Activated naive CD8-positive, alpha-beta T cell treated with anti-CD3 and anti-CD28 coated beads, Interleukin-2, amount 50 U/mL, for 24 hours (primary cell): ENCODE measurements around the gene CD274.

Experiments
- ATAC-seq: fragments of 150-1000 bp; cut with Tn5 transposase; one replicate; pipeline ENCODE4 v1.10.0; 2021
- DNase-seq: peaks from one replicate; pipeline ENCODE4 v3.0.0; 2021
- H3K27ac Mint-ChIP-seq: one replicate; pipeline ENCODE4 v1.8.0; 2021; ENCODE audit warnings: mild to moderate bottlenecking, mixed read lengths
- H3K27me3 Mint-ChIP-seq: one replicate; pipeline ENCODE4 v1.8.0; 2021; ENCODE audit warnings: mixed read lengths
- H3K36me3 Mint-ChIP-seq: one replicate; pipeline ENCODE4 v1.8.0; 2021; ENCODE audit warnings: low read depth, mixed read lengths
- H3K4me1 Mint-ChIP-seq: one replicate; pipeline ENCODE4 v1.8.0; 2021; ENCODE audit warnings: mixed read lengths
- H3K4me3 Mint-ChIP-seq: one replicate; pipeline ENCODE4 v1.8.0; 2021; ENCODE audit warnings: mild to moderate bottlenecking, moderate library complexity, mixed read lengths
- H3K9me3 Mint-ChIP-seq: one replicate; pipeline ENCODE4 v1.8.0; 2021; ENCODE audit warnings: mixed read lengths

CD274 gene

GRCh38 chr9:5450359-5451091 is at the start of gene CD274:
Gene CD274 (plus strand): TSS chr9:5450542. CDS start chr9:5456114, 5,572 bp downstream.
- DNase-seq (peak; percentile 91), ATAC-seq (peak; percentile 82)
- no peaks in the 10 kb centered on the region for H3K27me3 Mint-ChIP-seq
- H3K4me1 Mint-ChIP-seq: peaks cover 89% of the 10 kb centered on the region
- peak within 1 kb of the TSS; percentile 95 for H3K4me3 Mint-ChIP-seq
- H3K27ac Mint-ChIP-seq: peak within 1 kb of the TSS; percentile 92
- H3K36me3 Mint-ChIP-seq: peaks cover 15% of the 10 kb centered on the region
- H3K9me3 Mint-ChIP-seq: peaks cover 4% of the 10 kb centered on the region

GRCh38 chr9:5402217-5402616 is 48.1 kb upstream of the CD274 start:
- no peak for ATAC-seq
- H3K9me3 Mint-ChIP-seq: peaks cover 23% of the 10 kb centered on the region
- H3K27me3 Mint-ChIP-seq: no peaks in the 10 kb centered on the region
- no peak overlapping the region for H3K27ac Mint-ChIP-seq
- peaks cover 18% of the 10 kb centered on the region for H3K36me3 Mint-ChIP-seq
- peaks cover 28% of the 10 kb centered on the region for H3K4me1 Mint-ChIP-seq
- DNase-seq: no peak
- H3K4me3 Mint-ChIP-seq: no peak overlapping the region

DNA sequence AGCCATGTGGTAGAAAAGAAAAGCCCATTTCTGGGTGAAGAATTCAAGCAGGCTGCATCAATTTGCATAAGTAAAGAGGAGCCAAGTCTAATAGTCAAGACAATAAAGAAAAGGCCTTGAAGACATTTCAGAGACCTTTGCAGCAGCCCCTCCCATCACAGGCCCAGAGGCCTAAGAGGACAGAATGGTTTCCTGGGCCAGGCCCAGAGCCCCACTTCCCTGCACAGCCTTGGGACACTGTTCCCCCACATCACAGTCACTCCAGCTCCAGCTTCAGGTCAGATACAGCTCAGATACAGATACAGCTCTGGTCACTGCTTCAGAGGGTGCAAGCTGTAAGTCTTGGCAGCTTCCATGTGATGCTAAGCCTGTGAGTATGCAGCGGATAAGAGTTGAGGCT is 41.7 kb upstream of the CD274 start:
- Mint-ChIP-seq H3K4me3 (no peak overlapping the region), H3K27ac (no peak overlapping the region), H3K36me3 (peaks cover 52% of the 10 kb centered on the region), H3K27me3 (no peaks in the 10 kb centered on the region), H3K9me3 (peaks cover 36% of the 10 kb centered on the region), H3K4me1 (peaks cover 15% of the 10 kb centered on the region)
- DNase-seq (no peak), ATAC-seq (no peak)

GRCh38 chr9:5416953-5417352 is 33.4 kb upstream of the CD274 start:
- H3K36me3 Mint-ChIP-seq: peaks cover 41% of the 10 kb centered on the region

GRCh38 chr9:5418481-5418880 is 31.9 kb upstream of the CD274 start:
- DNase-seq (no peak), ATAC-seq (no peak)
- no peak overlapping the region for H3K27ac Mint-ChIP-seq
- peaks cover 10% of the 10 kb centered on the region for H3K9me3 Mint-ChIP-seq
- peaks cover 12% of the 10 kb centered on the region for H3K4me1 Mint-ChIP-seq
- no peak overlapping the region for H3K4me3 Mint-ChIP-seq
- H3K36me3 Mint-ChIP-seq: peaks cover 30% of the 10 kb centered on the region
- H3K27me3 Mint-ChIP-seq: no peaks in the 10 kb centered on the region

More at GRCh38 chr9:5416953-5417352, 33.4 kb upstream of the CD274 start:
- Mint-ChIP-seq H3K4me3 (no peak overlapping the region), H3K9me3 (peaks cover 15% of the 10 kb centered on the region), H3K27me3 (no peaks in the 10 kb centered on the region), H3K4me1 (peaks cover 12% of the 10 kb centered on the region), H3K27ac (no peak overlapping the region)
- no peak for ATAC-seq
- DNase-seq: no peak

DNA sequence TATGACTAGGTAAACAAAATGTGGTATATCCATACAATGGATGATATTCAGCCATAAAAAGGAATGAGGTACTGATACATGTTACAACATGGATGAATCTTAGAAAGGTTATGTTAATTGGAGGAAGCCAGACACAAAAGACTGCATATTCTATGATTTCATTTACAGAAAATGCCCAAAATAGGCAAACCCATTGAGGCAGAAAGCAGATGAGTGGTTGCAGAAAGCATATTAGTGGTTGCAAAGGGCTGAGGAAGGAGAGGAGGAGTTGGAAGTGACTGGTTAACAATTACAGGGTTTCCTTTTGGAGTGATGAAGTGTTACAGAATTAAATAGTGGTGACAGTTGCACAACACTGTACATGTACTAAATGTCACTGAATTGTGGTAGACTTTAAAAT is 30.4 kb upstream of the CD274 start:
- H3K4me3 Mint-ChIP-seq: no peak overlapping the region
- H3K27ac Mint-ChIP-seq: peak overlapping the region; percentile 26
- no peak for ATAC-seq
- no peak for DNase-seq
- no peaks in the 10 kb centered on the region for H3K27me3 Mint-ChIP-seq
- peaks cover 19% of the 10 kb centered on the region for H3K36me3 Mint-ChIP-seq
- peaks cover 12% of the 10 kb centered on the region for H3K4me1 Mint-ChIP-seq
- no peaks in the 10 kb centered on the region for H3K9me3 Mint-ChIP-seq

DNA sequence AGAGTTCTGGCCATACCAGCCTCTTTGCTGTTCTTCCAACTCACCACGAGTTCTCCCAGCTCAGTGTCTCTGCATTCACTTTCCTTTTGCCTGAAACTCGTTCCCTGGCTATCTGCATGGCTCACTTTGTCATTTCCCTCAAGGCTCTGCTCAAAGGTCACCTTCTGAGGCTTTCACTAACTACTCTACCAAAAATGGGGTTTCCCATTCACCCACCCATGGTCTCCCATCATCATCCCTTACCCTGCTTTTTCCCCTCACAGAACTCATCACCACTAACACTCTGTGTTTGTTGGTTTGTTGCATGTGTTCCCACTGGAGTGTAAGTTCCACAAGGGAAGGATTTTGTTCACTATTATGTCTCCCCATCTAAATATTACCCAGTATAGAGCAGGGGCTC is 29.2 kb upstream of the CD274 start:
- Mint-ChIP-seq H3K36me3 (peaks cover 18% of the 10 kb centered on the region), H3K27me3 (no peaks in the 10 kb centered on the region), H3K4me1 (peaks cover 12% of the 10 kb centered on the region), H3K4me3 (no peak overlapping the region), H3K9me3 (no peaks in the 10 kb centered on the region), H3K27ac (peak overlapping the region; percentile 18)
- DNase-seq (no peak), ATAC-seq (peak; percentile 65)

GRCh38 chr9:5422276-5422675 is 28.1 kb upstream of the CD274 start:
- Mint-ChIP-seq H3K27me3 (no peaks in the 10 kb centered on the region), H3K4me3 (no peak overlapping the region), H3K27ac (no peak overlapping the region), H3K36me3 (peaks cover 15% of the 10 kb centered on the region), H3K9me3 (no peaks in the 10 kb centered on the region), H3K4me1 (peaks cover 9% of the 10 kb centered on the region)
- ATAC-seq (no peak), DNase-seq (no peak)

- no peak for DNase-seq
- Mint-ChIP-seq H3K4me3 (no peak overlapping the region), H3K27ac (no peak overlapping the region), H3K4me1 (peaks cover 9% of the 10 kb centered on the region), H3K27me3 (no peaks in the 10 kb centered on the region), H3K36me3 (peaks cover 2% of the 10 kb centered on the region), H3K9me3 (no peaks in the 10 kb centered on the region)
- no peak for ATAC-seq
Observed at GRCh38 chr9:5425006-5425628, 25.2 kb upstream of the CD274 start.

DNA sequence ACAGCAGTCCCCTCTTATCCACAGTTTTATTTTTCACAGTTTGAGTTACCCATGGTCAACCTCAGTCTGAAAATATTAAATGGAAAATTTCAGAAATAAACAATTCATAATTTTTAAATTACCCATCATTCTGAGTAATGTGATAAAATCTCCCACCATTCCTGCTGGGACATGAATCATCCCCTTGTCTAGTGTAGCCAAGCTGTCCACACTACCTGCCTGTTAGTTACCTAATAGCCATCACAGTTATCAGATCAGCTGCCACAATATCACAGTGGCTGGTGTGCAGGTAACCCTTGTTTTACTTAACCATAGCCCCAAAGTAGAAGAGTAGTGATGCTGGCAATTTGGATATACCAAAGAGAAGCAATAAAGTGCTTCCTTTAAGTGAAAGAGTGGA is 23.3 kb upstream of the CD274 start:
- Mint-ChIP-seq H3K4me3 (no peak overlapping the region), H3K36me3 (peaks cover 5% of the 10 kb centered on the region), H3K27me3 (no peaks in the 10 kb centered on the region), H3K27ac (no peak overlapping the region), H3K9me3 (no peaks in the 10 kb centered on the region), H3K4me1 (no peaks in the 10 kb centered on the region)
- ATAC-seq: no peak
- DNase-seq: no peak

DNA sequence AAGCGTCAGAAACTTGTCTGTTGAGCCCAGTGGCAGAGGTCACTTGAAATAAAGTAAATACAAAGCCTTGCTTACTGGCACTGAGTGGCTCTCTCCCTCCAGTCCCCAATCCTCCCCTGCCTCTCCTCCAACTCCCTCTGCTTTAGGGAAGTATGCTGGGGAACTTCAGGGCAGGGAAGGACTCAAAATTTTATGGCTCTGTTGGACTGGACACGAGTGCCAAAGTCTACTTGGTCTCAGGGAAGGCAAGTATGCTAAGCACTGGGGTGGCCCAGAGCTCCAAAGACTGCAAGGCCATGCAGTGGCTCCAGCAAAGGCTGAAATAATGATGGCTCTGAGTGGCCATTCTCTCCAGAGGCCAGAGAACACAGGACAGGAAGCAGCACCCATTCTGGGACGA is 22.2 kb upstream of the CD274 start:
- ATAC-seq (no peak), DNase-seq (no peak)
- Mint-ChIP-seq H3K27me3 (no peaks in the 10 kb centered on the region), H3K9me3 (no peaks in the 10 kb centered on the region), H3K4me1 (no peaks in the 10 kb centered on the region), H3K4me3 (no peak overlapping the region), H3K36me3 (peaks cover 7% of the 10 kb centered on the region), H3K27ac (no peak overlapping the region)

DNA sequence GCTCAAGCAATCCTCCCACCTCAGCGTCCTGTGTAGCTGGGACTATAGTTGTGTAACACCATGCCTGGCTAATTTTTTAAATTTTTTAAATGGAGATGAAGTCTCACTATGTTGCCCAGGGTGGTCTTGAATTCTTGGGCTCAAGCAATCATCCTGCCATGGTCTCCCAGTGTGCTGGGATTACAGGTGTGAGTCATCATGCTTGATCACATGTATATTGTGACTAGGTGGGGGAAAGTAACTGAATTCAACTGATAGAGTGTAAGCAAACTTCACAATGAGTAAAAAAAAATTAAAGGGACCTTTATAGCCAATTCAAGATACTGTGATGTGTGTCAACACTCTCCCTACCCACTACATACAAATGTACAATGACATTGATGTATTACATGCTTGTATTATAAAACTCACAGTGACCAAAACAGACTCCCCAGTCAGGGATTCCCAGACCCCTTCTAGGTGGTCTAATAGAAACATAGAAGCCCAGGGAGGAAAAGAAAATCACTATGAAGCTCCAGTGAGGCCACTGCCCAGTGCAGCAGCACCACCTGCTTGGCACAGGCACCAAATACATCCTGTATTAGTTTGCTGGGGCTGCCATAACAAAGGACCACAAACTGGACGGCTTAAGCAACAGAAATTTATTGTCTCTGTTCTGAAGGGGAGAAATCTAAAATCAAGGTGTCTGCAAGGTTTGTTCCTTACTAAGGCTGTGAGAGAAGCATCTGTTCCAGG is 21.4 kb upstream of the CD274 start:
- H3K4me3 Mint-ChIP-seq: no peak overlapping the region
- H3K27me3 Mint-ChIP-seq: no peaks in the 10 kb centered on the region
- no peaks in the 10 kb centered on the region for H3K4me1 Mint-ChIP-seq
- H3K9me3 Mint-ChIP-seq: no peaks in the 10 kb centered on the region
- no peak for ATAC-seq
- H3K27ac Mint-ChIP-seq: no peak overlapping the region
- peaks cover 7% of the 10 kb centered on the region for H3K36me3 Mint-ChIP-seq
- no peak for DNase-seq

- Mint-ChIP-seq H3K9me3 (no peaks in the 10 kb centered on the region), H3K4me1 (peaks cover under 1% of the 10 kb centered on the region), H3K27ac (no peak overlapping the region), H3K36me3 (peaks cover 11% of the 10 kb centered on the region), H3K27me3 (no peaks in the 10 kb centered on the region), H3K4me3 (no peak overlapping the region)
- no peak for ATAC-seq
- no peak for DNase-seq
Observed at GRCh38 chr9:5429873-5430564, 20.3 kb upstream of the CD274 start.

DNA sequence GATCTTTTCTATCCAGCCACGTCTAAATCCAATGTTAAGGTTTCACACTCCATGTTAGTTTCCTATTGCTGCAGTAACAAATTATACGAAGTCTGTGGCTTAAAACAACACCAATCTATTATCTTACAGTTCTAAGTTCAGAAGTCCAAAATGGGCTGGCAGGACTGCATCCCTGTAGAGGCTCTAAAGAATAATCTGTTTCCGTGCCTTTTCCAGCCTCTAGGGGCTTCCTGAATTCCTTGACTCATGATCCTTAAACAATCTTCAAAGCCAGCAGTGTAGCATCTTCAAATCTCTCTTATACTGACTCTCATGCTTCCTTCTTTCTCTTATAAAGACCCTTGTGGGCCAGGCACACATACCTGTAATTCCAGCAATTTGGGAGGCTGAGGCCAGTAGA is 19.4 kb upstream of the CD274 start:
- no peak overlapping the region for H3K4me3 Mint-ChIP-seq
- H3K27me3 Mint-ChIP-seq: no peaks in the 10 kb centered on the region
- H3K9me3 Mint-ChIP-seq: no peaks in the 10 kb centered on the region
- ATAC-seq: no peak
- peaks cover 9% of the 10 kb centered on the region for H3K4me1 Mint-ChIP-seq
- peaks cover 19% of the 10 kb centered on the region for H3K36me3 Mint-ChIP-seq
- DNase-seq: no peak
- no peak overlapping the region for H3K27ac Mint-ChIP-seq
